LHCN-M2 (cell line): ENCODE results near the gene KCNIP4. TPM values are rescaled to one million over a fixed set of nuclear protein-coding genes. Genes with fewer than 3 reads are reported as not detected.

Experiments
- DNase-seq: peaks from one replicate; pipeline ENCODE4 v3.0.0-alpha.2; 2012; ENCODE audit warnings: low read depth
- total RNA-seq: library from RNA; depleted of rRNA; stranded (reverse); fragments of >200 nt; gene quantifications from 2 replicates; pipeline ENCODE4 v1.2.3, GENCODE V29; 2014

The KCNIP4 gene
- total RNA-seq, 1 experiment from 2014 or later, result not detected

DNA sequence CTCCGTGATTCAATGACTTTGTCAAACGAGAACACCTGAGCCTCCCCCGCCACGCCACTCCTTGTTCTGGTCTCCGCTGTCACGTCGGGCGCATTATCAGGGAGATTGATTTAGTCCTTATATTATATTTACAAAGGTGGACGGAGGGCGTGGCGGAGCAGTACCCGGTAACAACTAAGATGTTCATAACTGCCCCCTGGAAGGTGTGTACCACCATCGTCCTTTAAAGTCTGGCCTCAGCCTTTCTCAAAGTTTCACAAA lies 964.1 kb downstream of the KCNIP4 start:
- DNase-seq, result no peak

DNA sequence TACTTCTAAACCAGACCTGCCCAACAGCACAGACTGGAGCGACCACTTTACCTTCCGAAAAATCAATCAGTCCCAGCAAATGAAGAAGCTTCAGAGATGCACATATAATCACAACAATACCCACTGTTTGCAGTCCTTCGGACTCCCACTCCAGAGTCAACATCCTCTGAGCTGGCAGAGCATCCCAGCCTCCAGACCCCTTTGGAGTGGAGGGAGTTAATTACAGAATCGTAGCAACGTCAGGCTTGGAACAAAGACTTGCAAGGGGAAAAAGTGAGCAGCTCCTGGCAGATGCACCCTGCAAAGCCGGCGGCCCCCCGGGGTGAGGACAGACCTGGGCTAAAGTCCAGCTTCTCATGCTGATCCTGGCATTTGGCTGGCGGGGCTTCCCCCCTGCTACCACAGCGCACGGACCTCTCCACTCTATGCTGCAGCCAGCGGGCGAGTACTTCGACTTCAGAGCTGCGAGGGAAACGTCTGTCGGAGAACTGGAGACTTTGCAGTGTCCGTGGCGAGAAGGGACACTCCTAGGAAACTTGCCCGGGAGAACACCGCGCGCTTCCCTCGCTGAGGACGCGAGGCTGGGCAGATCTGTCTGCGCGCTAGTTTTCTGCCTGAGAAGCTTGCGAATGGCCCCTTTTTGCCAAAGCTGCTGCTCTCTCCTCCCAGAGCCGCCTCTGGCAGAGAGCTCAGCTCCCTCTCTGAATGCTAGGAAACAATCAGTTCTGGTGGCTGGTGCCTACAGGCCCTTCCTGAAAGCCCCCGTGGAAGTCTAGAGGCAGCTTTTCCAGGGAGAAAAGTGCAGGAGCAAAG lies 964.6 kb downstream of the KCNIP4 start:
- no peak for DNase-seq

DNA sequence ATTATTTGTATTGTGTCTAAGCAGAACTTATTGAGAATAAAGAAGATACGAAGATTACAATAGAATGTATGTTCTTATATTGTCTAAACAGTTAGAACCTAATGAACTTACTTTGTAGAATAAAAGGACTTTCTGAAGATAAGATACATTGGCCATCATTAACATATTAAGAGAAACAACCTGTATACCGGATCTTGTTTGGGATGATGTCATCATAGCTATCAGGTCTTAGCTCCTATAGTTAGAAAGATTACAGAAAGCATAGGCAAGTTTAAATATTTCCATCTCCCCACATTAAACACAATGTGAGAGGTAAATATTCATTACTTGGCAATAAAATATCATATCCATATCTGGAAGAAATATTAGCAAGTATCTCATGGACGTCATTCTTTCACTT lies 966.0 kb downstream of the KCNIP4 start:
- DNase-seq, result no peak

DNA sequence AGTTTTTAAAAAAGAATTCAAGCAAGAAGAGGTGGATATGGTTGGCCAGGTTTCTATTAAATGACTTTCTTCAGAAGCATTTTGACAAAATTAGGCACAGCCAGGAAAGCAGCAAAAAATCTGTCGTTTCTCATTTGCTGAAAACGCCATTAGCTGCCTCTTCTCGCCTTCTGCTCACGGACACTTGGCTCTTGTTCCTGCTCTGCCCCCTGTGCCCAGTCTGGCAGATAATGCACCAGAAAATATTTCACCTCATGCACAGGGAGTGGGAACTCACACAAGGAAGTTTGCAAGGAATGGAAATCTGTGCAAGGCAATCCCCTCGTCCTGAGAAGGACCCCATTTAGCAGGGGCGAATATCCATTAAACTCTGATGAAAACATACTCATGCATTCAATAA lies 988.3 kb downstream of the KCNIP4 start:
- no peak for DNase-seq

DNA sequence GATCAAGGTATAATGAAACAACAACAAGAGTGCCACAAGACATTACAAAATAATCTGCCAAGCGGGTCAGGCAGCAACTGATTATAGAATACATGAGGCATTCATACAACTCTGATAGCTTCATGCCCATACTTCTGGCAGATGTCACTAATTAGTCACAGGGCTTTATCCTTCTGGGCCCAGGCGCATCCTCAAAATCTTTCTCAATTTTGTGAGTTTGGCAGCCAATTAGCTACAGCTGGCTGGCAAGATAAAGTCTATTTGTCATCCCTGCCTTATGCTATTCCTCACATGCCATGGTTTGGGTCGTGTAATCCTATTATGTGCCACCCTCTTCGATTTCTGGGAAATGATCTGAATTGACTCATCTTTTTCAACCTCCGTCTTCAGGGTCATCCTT lies 994.0 kb downstream of the KCNIP4 start:
- no peak for DNase-seq

DNA sequence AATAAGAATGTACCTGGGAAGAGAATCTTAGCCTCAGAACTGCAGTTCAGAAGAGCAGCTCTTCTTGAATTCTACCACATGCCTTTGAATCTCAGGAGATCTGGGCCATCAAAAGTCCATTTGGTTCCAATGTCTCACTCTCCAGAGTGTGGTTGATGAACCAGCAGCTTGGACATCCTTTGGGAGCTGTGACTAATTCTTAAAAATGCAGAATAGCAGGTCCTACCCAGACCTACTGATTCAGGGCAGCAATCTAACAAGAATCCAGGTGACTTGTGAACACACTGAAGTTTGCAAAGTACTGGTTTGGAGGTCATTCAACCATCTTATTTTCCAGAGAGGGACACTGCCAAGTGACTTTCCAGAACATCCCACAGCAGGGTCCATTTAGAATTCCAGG lies 1003.6 kb downstream of the KCNIP4 start:
- no peak for DNase-seq

DNA sequence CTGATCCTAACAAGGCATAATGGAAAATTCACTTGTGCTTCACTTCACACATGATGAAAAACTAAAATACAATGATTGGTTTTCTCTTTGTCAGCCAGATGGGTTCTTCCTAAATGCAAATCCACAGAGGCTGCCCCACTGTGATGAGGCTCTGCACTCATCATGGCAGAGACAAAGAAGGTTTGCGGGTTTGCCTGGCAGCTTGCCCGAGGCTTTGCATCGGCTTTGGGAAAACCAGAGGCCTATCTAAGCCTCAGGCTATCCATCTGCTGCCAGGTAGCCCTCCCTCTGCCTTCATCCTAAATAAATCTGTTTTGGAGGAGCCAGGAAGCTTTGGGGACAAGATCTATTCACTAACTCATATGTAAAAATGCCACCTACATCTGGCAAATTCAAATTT lies 1004.1 kb downstream of the KCNIP4 start:
- no peak for DNase-seq

DNA sequence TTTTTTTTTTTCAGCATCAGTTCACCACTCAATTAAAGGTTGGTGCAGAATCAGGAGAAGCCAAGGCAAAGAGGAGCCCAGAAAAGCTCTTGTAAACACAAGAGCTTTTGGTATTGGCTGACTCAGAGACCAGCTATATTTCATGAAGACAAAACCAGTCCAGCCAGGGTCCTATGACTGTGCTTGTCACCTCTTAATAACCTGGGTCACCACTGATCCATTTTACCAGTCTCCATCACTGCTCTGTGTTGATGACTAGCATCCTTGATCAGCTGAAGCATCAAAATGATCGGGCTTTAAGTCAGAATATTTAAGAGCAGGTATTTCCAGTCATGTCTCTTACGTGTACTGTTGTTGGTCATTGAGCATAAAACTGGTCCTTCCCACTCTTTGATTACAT lies 1010.4 kb downstream of the KCNIP4 start:
- no peak for DNase-seq

DNA sequence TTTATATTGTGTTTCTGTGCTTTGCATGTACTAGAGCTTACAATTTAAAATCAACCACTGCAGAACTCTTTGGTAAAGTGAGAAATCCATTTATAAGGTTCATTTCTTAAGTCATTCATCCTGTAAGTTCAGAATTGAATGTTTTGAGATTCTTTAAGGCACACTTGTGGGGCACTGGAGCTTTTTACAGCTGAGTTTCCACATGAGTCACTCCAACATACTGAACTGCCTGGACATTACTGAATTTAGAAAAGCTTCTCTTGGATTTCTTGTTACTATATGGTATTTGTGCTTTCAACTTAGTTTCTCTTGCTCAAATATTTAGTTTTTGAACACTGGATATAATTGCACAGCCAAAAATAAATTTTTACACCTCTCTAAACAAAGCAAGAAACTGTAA lies 1022.0 kb downstream of the KCNIP4 start:
- DNase-seq, result no peak

DNA sequence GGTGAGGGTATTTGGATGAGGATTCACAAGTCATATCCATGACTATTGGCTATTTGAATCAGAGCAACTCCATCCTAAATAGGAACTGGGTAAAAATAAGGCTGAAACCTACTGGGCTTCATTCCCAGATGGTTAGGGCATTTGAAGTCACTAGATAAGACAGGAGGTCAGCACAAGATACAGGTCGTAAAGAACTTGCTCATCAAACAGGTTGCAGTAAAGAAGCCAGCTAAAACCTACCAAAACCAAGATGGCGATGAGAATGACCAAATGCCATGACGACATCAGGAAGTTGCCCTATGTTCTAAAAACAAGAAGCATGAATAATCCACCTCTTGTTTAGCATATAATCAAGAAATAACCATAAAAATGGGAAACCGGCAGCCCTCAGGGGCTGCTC lies 1023.4 kb downstream of the KCNIP4 start:
- no peak for DNase-seq

DNA sequence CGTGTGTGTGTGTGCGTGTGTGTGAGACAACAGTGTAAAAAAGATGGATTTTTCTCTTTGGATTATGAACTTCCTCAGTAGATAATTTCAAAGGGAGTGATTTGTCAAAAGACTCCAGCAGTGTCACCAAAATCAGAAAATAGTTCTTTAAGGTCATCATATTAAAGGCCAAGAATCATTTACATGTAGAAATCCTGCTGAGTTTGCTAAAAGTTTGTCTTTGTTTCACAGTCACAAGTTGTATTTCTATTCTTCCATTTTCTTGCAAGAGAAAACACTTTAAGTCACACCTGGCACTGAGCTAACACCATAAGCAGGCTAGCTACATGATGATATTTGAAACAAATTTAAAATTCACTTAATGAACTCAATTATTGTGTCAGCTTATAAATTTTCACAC lies 1025.6 kb downstream of the KCNIP4 start:
- DNase-seq, result no peak

DNA sequence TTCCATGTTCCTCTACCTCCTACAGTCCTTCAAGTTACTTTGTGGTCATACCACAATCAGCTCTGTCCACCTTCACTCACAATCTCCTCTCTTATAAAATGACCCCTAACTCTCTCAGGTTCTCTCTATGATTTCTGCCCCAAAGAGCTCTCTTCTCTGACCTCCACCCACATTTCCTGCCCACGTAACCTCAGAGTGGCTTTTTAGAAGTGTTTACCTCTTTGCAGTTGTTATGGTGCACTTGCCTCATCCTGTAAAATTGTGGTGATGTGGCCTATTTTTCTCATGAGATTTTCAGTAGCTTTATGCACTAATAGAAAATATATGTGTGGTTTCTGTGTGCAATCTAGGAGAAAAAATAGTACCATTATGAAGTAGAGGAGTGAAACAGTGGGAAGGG lies 1032.5 kb downstream of the KCNIP4 start:
- DNase-seq, result no peak

DNA sequence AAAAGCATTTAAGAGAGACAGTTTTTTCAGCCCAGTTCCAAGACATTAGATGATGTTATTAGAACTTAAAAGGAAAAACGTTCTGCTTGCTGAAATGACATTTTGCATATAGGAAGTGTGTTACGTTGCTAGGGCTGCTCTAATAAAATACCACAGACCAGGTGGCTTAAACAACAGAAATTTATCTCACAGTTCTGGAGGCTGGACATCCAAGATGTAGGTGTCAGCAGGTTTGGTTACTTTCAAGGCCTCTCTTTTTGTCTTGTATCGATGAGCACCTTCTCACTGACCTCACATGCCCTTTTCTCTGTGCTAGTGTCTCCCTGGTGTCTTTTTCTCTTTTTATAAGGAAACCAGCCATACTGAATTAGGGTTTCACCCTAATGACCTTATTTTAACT lies 1043.6 kb downstream of the KCNIP4 start:
- DNase-seq, result no peak

DNA sequence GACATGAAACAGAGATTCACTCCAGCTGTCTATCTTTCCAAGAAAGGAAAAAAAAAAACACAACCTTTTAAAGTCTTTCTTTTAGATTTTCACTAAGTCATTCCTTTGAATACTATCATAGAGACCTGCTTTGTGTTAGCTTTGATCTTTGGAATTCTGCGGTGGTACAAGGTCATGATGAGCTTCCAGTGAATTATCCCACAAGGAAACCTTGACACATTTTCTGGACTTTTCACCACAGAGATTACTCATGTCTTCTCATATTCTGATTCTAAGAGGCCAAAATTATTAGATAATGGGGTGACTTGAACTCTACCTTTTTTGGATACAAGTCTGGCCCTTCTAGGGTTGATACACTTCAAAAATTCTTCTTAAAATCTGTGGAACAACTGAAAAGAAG lies 1046.7 kb downstream of the KCNIP4 start:
- DNase-seq, result no peak

DNA sequence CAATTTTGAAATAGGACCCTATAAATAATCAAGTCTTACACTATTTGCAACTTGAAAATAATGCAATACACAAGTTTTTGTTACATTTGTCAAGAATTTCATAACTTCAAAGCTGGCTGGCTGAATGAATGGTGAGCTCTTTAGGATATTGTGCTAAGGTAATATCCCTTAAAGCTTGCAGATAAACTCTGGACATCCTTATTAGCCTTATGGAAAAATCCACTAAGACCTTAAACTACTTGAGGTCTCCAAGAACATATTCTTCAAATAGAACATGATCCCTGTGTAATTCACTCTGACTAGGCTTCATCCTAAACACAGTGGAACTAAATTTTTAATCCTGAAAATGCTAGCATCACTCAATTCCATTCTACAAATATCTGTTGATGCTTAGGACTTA lies 1049.0 kb downstream of the KCNIP4 start:
- DNase-seq, result no peak

DNA sequence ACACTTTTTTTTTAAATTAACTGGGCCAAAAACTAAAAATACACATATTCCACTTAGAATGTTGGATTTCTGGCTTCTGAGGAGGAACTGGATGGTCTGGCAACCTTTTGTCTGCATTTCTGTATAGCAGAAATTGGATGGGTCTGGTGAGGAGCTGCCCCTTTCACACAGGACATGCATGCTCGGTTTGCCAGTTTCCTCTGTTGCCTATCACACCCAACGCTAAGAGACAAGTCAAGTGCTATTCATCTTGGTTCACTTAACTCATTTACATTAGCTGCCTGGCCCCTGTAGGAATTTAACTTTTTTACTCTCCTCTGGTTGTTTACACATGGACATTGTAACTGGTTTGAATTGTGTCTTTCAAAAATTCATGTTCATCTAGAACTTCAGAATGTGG lies 1052.6 kb downstream of the KCNIP4 start:
- no peak for DNase-seq

DNA sequence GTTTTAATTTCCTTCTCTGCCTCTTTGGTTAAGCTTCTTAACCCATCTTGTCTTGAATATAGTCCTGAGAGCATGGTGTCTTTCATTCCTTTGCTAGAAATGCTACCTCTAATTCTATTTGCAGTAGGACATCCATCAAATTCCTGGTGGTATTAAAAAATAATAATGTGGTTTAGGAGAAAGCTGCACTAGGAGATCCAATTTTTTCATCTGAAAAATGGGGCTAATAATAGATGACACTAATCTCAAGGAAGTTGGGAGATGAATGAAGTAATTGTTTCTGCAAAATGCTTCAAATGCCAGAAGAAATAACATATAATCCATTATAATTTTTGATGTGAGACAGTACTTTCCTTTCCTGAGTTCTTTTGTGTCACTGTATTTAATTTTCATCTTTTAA lies 1053.4 kb downstream of the KCNIP4 start:
- no peak for DNase-seq

DNA sequence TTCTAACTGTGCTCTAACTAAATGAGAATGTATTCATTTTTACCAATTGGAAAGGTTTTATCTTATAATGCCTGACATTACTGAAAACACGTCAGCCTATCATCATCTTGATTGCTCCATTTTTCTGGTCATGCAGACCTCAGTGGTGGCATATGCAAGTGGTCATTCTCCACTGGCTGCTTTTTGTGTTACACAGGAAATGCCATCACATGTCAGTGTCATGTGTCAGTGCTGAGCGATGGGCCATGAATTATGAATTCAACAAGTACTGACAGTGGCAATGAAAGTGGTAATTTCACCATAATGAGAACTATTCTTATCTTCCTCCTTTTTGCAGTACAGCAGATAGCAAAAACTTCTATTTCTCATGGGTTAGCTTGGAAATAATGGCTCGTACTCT lies 1057.8 kb downstream of the KCNIP4 start:
- no peak for DNase-seq

DNA sequence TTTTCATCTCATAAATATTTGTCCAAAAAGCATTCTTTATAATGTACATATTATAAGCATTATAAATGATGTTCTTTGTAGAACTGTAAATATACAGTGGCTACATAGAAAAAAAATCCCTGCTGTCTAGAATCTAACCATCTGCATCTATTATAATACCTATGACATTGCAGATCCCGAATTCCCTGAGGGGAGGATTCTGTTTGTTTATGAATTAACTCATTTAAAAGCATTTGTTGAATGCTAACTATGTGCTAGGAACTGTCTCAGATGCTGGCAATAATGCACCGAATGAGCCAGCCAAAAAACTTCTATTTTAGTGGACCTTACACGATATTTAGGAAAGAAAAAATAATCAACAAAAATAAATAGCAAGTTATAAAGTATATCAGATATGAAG lies 1058.7 kb downstream of the KCNIP4 start:
- no peak for DNase-seq

DNA sequence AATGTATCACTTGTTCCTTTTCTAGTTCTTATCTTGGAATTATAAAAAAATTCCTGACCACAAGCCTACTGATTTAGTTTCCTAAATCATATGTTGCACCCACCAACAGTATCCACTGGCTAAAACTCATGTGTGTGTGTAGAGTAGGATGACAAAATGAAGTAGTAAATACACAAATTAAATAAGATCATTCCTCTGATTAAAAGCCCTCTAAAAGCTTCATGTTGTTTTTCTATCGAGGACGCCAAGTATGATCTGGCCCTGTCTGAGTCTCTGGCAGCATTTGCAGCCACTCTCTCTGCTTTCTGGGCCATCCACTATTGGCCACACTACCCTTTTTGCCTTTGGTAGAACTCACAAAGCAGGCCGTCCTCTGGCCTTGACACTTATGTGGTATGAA lies 1064.9 kb downstream of the KCNIP4 start:
- DNase-seq, result no peak

DNA sequence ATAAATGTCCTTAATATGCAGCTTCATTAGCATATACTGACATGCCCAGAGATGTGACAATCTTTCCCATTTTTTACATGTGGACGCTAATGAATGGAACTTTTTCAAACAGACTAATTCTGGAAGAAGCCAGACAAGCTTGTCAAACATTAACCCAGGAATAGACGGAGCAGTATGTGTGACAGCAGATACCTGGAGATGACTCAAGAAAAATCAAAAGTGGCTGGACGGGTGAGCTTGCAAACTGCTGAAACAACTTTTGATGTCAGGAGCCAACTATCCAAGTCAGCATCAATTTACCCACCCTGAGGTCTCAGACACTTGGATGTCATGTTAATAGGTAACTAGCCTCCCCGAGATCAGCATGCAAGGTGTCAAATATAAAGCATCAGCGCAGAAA lies 1065.3 kb downstream of the KCNIP4 start:
- DNase-seq, result no peak

DNA sequence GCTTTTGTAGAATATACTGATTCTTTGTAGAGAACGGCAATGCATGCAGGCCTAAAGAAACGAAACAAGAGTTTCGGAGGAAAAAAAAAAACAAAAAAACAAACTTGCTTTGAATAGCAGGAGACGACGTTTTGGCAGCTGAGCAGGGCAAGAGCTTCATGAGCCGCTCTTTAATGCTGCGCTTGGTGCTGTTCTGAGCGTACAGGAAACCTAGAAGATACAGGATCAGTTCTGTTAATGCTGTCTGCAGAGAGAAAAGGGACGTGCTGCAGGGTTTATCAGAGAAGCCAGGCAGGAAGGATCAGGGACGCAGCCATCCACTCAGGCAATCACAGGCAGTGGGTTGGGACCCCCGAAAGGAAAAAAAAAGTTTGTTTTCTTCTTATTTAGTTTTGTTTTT lies 1066.1 kb downstream of the KCNIP4 start:
- no peak for DNase-seq

DNA sequence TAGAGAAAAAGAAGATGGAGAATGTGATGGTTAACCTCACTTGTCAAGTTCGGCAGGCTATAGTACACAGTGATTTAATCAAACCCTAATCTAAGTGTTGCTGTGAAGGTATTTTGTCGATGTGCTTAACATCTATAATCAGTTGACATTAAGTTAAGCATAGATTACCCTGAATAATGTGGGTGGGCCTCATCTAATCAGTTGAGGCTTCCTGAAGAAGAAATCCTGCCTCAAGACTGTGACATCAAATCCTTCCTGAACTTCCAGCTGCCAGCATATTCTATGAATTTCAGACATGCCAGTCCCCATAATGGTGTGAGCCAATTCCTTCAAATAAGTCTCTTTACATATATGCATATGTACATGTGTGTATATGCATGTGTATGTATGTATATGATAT lies 1066.9 kb downstream of the KCNIP4 start:
- no peak for DNase-seq

DNA sequence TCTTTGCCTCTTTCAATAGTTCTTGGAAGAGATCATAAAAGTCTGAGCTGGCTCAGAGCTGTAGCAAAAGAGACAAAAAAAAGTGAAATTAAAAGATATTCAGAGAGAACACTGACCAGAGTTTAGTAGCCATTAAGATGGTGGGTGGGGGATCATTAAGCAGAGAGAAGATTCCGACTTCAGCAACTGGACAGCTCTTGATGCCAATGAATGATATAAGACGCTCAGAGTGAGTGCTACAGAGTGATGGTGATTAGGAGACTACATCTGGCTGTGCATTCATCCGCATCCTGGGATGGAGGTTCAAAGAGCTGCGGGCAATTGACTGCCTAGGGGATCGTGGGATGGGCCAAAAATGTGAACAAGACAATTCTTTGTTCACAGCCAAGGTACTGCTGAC lies 1069.8 kb downstream of the KCNIP4 start:
- no peak for DNase-seq
